Lower leg skin (tissue), 4 donors: ENCODE data around the gene MS4A2. TPM values are rescaled to one million over a fixed set of nuclear protein-coding genes. Genes with fewer than 3 reads are reported as not detected.

Experiments used
- total RNA-seq, 4 donors: library from RNA; depleted of rRNA; stranded (reverse); fragments of >200 nt; gene quantifications; one replicate each; pipeline ENCODE4 v1.1.0, GENCODE V29; 2016

MS4A2 gene
- total RNA-seq, 4 donors from 2014 or later: 0.13 to 1.8 (median 0.32) TPM

Other genes starting within 250 kb of the MS4A2 start
- gene CBLIF, start 243.2 kb upstream of the MS4A2 start, total RNA-seq: not detected
- 1 to 10 TPM in 3 of 4 donors, under 1 TPM in 1; 0.84 to 4.2 (median 1.5) TPM for gene TCN1, start 222.2 kb upstream of the MS4A2 start, total RNA-seq
- not detected for gene OOSP3, start 209.9 kb upstream of the MS4A2 start, total RNA-seq
- gene OOSP1, start 150.2 kb upstream of the MS4A2 start, total RNA-seq: not detected
- not detected for gene OOSP4A, start 124.6 kb upstream of the MS4A2 start, total RNA-seq
- not detected for gene OOSP4B, start 71.5 kb upstream of the MS4A2 start, total RNA-seq
- gene OOSP2, start 48.3 kb upstream of the MS4A2 start, total RNA-seq: not detected
- not detected for gene MS4A3, start 32.0 kb upstream of the MS4A2 start, total RNA-seq
- 10 to 100 TPM in 3 of 4 donors, 1 to 10 TPM in 1; 4.1 to 22.2 (median 15.0) TPM for gene MS4A6A, start 94.4 kb downstream of the MS4A2 start, total RNA-seq
- 1 to 10 TPM in 3 of 4 donors, under 1 TPM in 1; 0.25 to 1.6 (median 1.4) TPM for gene MS4A4E, start 154.5 kb downstream of the MS4A2 start, total RNA-seq
- 1 to 10 TPM; 3.0 to 9.5 (median 6.2) TPM for gene MS4A4A, start 192.0 kb downstream of the MS4A2 start, total RNA-seq
- gene MS4A6E, start 238.6 kb downstream of the MS4A2 start, total RNA-seq: not detected